Neuronal stem cell (in vitro differentiated cells): Measurements from ENCODE around the gene EXOC6. TPM values are rescaled to one million over a fixed set of nuclear protein-coding genes. Genes with fewer than 3 reads are reported as not detected.
"Not testable (repeated sequence)": the region's sequence is repeated elsewhere in the genome, so short reads cannot be mapped to it uniquely, and the experiment has no call there.

Source experiments
- DNase-seq: peaks from one replicate; pipeline ENCODE4 v3.0.0-alpha.2; 2013; ENCODE audit warnings: low spot score
- H2AFZ ChIP-seq: one replicate; pipeline ENCODE4 v1.6.1; 2013; ENCODE audit warnings: mild to moderate bottlenecking, low read length, inconsistent platforms
- H2AK5ac ChIP-seq: 2 replicates; pipeline ENCODE4 v1.6.1; 2013; ENCODE audit warnings: low read depth, mild to moderate bottlenecking, inconsistent platforms, low read length, moderate library complexity, mixed read lengths
- H2BK120ac ChIP-seq: 2 replicates; pipeline ENCODE4 v1.6.1; 2013; ENCODE audit warnings: low read depth, mild to moderate bottlenecking, inconsistent platforms, low read length, moderate library complexity, mixed read lengths
- H2BK12ac ChIP-seq: one replicate; pipeline ENCODE4 v1.6.1; 2013; ENCODE audit warnings: low read length, inconsistent platforms
- H2BK15ac ChIP-seq: 2 replicates; pipeline ENCODE4 v1.6.1; 2013; ENCODE audit warnings: mild to moderate bottlenecking, low read length, inconsistent platforms, mixed read lengths
- H2BK5ac ChIP-seq: one replicate; pipeline ENCODE4 v1.6.1; 2013; ENCODE audit warnings: inconsistent platforms, mild to moderate bottlenecking, low read length, moderate library complexity
- H3K14ac ChIP-seq: one replicate; pipeline ENCODE4 v1.6.1; 2013; ENCODE audit warnings: low read length, inconsistent platforms
- H3K18ac ChIP-seq: 2 replicates; pipeline ENCODE4 v1.6.1; 2013; ENCODE audit warnings: low read length, inconsistent platforms
- H3K23ac ChIP-seq: 2 replicates; pipeline ENCODE4 v1.6.1; 2013; ENCODE audit warnings: low read depth, mild to moderate bottlenecking, mixed read lengths, low read length, inconsistent platforms; ENCODE audit not compliant: poor library complexity
- H3K27ac ChIP-seq: replicated peaks from 3 replicates; pipeline ENCODE4 v1.5.1; 2013; ENCODE audit warnings: low read length, inconsistent platforms
- H3K27me3 ChIP-seq, 3 experiments: 2 replicates each; pipeline ENCODE4 v1.6.1; 2013; ENCODE audit warnings: low read length in 3 of 3, mild to moderate bottlenecking in 2 of 3, inconsistent platforms in 1 of 3, low read depth in 1 of 3, mixed read lengths in 1 of 3, moderate library complexity in 1 of 3; ENCODE audit not compliant: control insufficient read depth in 3 of 3, insufficient read depth in 3 of 3
- H3K36me3 ChIP-seq, 2 donors: replicated peaks in 1 of 2; 2 replicates each; pipeline ENCODE4 v1.6.1; 2013; ENCODE audit warnings: low read length in 2 of 2; ENCODE audit not compliant: control insufficient read depth in 2 of 2, insufficient read depth in 2 of 2
- H3K4ac ChIP-seq: 2 replicates; pipeline ENCODE4 v1.6.1; 2013; ENCODE audit warnings: inconsistent platforms, mild to moderate bottlenecking, low read length, moderate library complexity
- H3K4me1 ChIP-seq, 2 donors: 1 replicate in 1 of 2; 2 replicates in 1 of 2; pipeline ENCODE4 v1.6.1; 2013; ENCODE audit warnings: low read length in 2 of 2, low read depth in 1 of 2; ENCODE audit not compliant: control insufficient read depth in 2 of 2, insufficient read depth in 1 of 2
- H3K4me2 ChIP-seq: one replicate; pipeline ENCODE4 v1.6.1; 2013; ENCODE audit warnings: mild to moderate bottlenecking, low read length, inconsistent platforms; ENCODE audit not compliant: insufficient read depth, poor library complexity, severe bottlenecking
- H3K4me3 ChIP-seq, 2 donors: 2 replicates each; pipeline ENCODE4 v1.5.1; 2013; ENCODE audit warnings: low read length in 2 of 2, mild to moderate bottlenecking in 2 of 2, inconsistent platforms in 1 of 2, moderate library complexity in 1 of 2
- H3K79me1 ChIP-seq: one replicate; pipeline ENCODE4 v1.6.1; 2013; ENCODE audit warnings: low read depth, mild to moderate bottlenecking, inconsistent platforms, low read length, moderate library complexity
- H3K9ac ChIP-seq: one replicate; pipeline ENCODE4 v1.6.1; 2013; ENCODE audit warnings: mild to moderate bottlenecking, low read depth, low read length, inconsistent platforms; ENCODE audit not compliant: poor library complexity
- H3K9me3 ChIP-seq, 2 donors: replicated peaks in 1 of 2; 2 replicates each; pipeline versions ENCODE3 to v1.6.1; 2013; ENCODE audit warnings: low read length in 2 of 2, mild to moderate bottlenecking in 2 of 2, inconsistent platforms in 1 of 2, low read depth in 1 of 2, mixed read lengths in 1 of 2, moderate library complexity in 1 of 2; ENCODE audit not compliant: control insufficient read depth in 2 of 2, insufficient read depth in 1 of 2
- H4K8ac ChIP-seq: one replicate; pipeline ENCODE4 v1.6.1; 2013; ENCODE audit warnings: low read depth, mild to moderate bottlenecking, inconsistent platforms, low read length, moderate library complexity
- H4K91ac ChIP-seq: one replicate; pipeline ENCODE4 v1.6.1; 2013; ENCODE audit warnings: low read length, low read depth, mild to moderate bottlenecking, inconsistent platforms; ENCODE audit not compliant: poor library complexity
- WGBS, 2 donors: extraction: QIAGEN DNeasy Blood & Tissue Kit; methylation state at CpG; one replicate each; pipeline ENCODE4 v1.1.7; 2013; ENCODE audit warnings: missing lambda C conversion rate in 2 of 2, mixed read lengths in 1 of 2; ENCODE audit not compliant: insufficient read length in 2 of 2, insufficient replicate concordance in 1 of 2; ENCODE audit errors: extremely low coverage in 2 of 2; 5-methylcytosine and 5-hydroxymethylcytosine counted together
- small RNA-seq: library from polyadenylated mRNA; stranded (forward); fragments of <200 nt; extraction: miRNeasy Mini kit (QIAGEN cat#:217004); gene quantifications from one replicate; pipeline ENCODE3, GENCODE V24; 2013; ENCODE audit not compliant: insufficient read depth

The EXOC6 gene

DNA sequence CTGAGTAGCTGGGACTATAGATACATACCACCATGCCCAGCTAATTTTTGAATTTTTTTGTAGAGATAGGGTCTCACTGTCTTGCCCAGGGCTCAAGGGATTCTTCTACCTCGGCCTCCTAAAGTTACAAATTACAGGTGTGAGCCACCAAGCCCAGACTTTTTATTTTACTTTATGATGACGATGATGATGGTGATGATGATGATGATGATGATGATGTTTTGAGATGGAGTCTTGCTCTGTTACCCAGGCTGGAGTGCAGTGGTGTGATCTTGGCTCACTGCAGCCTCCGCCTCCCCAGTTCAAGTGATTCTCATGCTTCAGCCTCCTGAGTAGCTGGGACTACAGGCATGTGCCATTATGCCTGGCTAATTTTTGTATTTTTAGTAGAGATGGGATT lies 252.8 kb downstream of the EXOC6 start:
- not testable (repeated sequence) for H2AK5ac ChIP-seq, H3K27me3 ChIP-seq, DNase-seq, H3K23ac ChIP-seq, H2BK5ac ChIP-seq, H3K4me1 ChIP-seq, H2AFZ ChIP-seq, H3K9me3 ChIP-seq, H4K91ac ChIP-seq, H3K27ac ChIP-seq, H2BK12ac ChIP-seq, H3K9ac ChIP-seq, H3K36me3 ChIP-seq, H2BK120ac ChIP-seq, H3K18ac ChIP-seq, H3K4me3 ChIP-seq, H3K14ac ChIP-seq, H3K4me2 ChIP-seq, H3K4ac ChIP-seq, H4K8ac ChIP-seq, H2BK15ac ChIP-seq, H3K79me1 ChIP-seq
- WGBS, 2 donors: no CpG with 5 or more reads among the region's 3 CpGs

DNA sequence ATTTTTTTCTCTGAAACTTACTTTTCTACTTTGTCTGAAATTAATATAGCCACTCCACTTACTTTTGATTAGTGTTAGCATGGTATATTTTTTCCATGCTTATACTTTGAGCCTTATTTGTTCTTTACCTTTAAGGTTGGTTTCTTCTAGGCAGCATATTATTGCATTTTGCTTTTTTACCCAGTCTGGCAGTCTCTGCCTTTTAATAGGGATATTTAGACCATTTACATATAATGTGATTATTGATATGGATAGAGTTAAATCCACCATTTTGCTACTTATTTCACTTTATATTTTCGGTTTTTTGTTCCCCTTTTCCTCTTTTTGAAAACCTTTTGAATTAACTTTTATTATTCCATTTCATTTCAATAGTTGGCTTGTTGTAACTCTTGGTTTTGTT lies 255.6 kb downstream of the EXOC6 start:
- H3K9ac ChIP-seq: no peak overlapping the region
- no peak overlapping the region for H3K14ac ChIP-seq
- H2BK120ac ChIP-seq: no peak overlapping the region
- no peak overlapping the region for H4K8ac ChIP-seq
- no peak overlapping the region for H3K23ac ChIP-seq
- H4K91ac ChIP-seq: no peak overlapping the region
- no peak overlapping the region for H3K4me2 ChIP-seq
- H3K4ac ChIP-seq: no peak overlapping the region
- no peak overlapping the region for H2AFZ ChIP-seq
- no peak overlapping the region for H3K27ac ChIP-seq
- H3K4me3 ChIP-seq: no peak overlapping the region
- no peak overlapping the region for H2BK15ac ChIP-seq
- no peak overlapping the region for H2AK5ac ChIP-seq
- no peaks in the 10 kb centered on the region for H3K27me3 ChIP-seq
- H3K18ac ChIP-seq: no peak overlapping the region
- no peaks in the 10 kb centered on the region for H3K36me3 ChIP-seq
- H2BK5ac ChIP-seq: no peak overlapping the region
- WGBS, 2 donors: no CpG with 5 or more reads among the region's 1 CpG
- no peak overlapping the region for H2BK12ac ChIP-seq
- H3K79me1 ChIP-seq: no peaks in the 10 kb centered on the region
- no peaks in the 10 kb centered on the region for H3K9me3 ChIP-seq
- no peak for DNase-seq
- H3K4me1 ChIP-seq: no peaks in the 10 kb centered on the region

DNA sequence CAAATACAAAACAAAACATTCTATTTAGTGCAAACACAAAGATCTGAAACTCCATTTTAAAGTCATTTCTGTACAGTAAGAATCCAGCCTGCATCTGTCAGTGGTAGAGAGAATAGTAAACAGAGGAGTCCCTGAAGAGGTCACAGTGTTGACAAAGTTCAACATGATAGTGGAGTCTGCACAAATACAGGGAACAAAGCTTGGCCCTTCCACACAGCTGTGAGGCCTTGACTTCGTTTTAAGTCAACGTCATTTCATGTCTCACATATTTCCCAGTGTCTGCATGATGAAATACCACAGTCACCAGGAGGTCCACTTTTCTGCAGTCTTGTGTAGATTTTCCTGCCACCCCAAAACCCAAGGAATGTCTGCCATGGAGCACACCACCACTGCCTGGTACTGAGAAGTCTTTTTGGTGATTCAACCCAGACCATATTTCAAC lies 258.3 kb downstream of the EXOC6 start:
- Histone ChIP-seq H4K91ac (no peak overlapping the region), H3K79me1 (no peaks in the 10 kb centered on the region), H3K27me3 (no peaks in the 10 kb centered on the region), H3K9ac (no peak overlapping the region), H2BK120ac (no peak overlapping the region), H3K14ac (no peak overlapping the region), H3K23ac (no peak overlapping the region), H2BK5ac (no peak overlapping the region), H4K8ac (no peak overlapping the region), H3K36me3 (no peaks in the 10 kb centered on the region), H3K18ac (no peak overlapping the region), H3K27ac (no peak overlapping the region), H2AK5ac (no peak overlapping the region), H3K4me3 (no peak overlapping the region), H3K4me2 (no peak overlapping the region), H2BK15ac (no peak overlapping the region), H2AFZ (no peak overlapping the region), H3K4me1 (no peaks in the 10 kb centered on the region), H3K9me3 (no peaks in the 10 kb centered on the region), H2BK12ac (no peak overlapping the region), H3K4ac (no peak overlapping the region)
- no CpG with 5 or more reads among the region's 2 CpGs for WGBS, 2 donors
- no peak for DNase-seq

Small RNA genes lying within 50 kb of the gene (small RNA-seq; reads per million reads assigned to genes)
- not detected for gene AL392103.1
